SK-N-MC (cell line): ENCODE results near the gene SPAG4.

Experiments
- EZH2 ChIP-seq: fragments of 200-600 bp; sonication (generic); IDR thresholded peaks from one replicate; pipeline ENCODE4 v1.6.1; 2017; ENCODE audit warnings: antibody characterized with exemption
- FOXP2 ChIP-seq: optimal IDR thresholded peaks from 2 replicates; pipeline ENCODE3; 2011; ENCODE audit warnings: mild to moderate bottlenecking, moderate library complexity; ENCODE audit not compliant: insufficient read depth; ENCODE audit errors: extremely low read length, control extremely low read depth
- POLR2AphosphoS5 ChIP-seq: IDR thresholded peaks from 2 replicates; pipeline ENCODE4 v1.6.1; 2012; ENCODE audit warnings: mild to moderate bottlenecking, low read depth, low read length, borderline replicate concordance

- no peak for TF ChIP-seq FOXP2
- TF ChIP-seq EZH2: no peak
- no peak for TF ChIP-seq POLR2AphosphoS5
Observed at GRCh38 chr20:35650632-35651031, 35.0 kb downstream of the SPAG4 start.
